GM12891 (cell line): ENCODE data around the gene INPP4A.

Source experiments
- POLR2A ChIP-seq: IDR thresholded peaks from 2 replicates; pipeline ENCODE4 v1.6.1; 2011; ENCODE audit warnings: low read depth, low read length, control low read depth
- POLR2AphosphoS5 ChIP-seq: IDR thresholded peaks from 2 replicates; pipeline ENCODE4 v1.6.1; 2011; ENCODE audit warnings: low read depth, low read length, control low read depth
- POU2F2 ChIP-seq: IDR thresholded peaks from 2 replicates; pipeline ENCODE4 v1.6.1; 2011; ENCODE audit warnings: low read depth, mild to moderate bottlenecking, control low read depth, low read length, moderate library complexity
- SPI1 ChIP-seq: IDR thresholded peaks from 2 replicates; pipeline ENCODE4 v1.6.1; 2011; ENCODE audit warnings: low read depth, low read length, control low read depth

DNA sequence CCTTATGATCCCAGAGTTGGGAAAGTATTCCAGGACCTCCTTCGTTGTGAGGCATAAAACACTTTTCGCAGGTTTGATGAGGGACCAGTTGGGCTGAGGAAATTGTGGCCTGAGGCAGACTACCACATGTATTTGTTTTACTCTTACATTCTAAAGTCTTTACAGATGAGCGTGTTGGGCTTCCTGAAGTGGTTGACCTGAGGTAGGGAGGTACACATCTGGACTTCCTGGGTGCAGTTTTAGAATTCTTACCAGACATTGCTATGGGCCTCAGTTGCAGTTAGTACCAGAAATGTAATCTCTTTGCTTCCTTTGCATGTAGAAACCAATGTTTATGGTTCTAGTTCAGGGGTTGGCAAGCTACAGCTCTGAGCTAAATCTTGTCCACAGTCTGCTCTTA, 114.9 kb downstream of the INPP4A start:
- TF ChIP-seq POLR2A: no peak
- TF ChIP-seq POU2F2: no peak
- no peak for TF ChIP-seq POLR2AphosphoS5
- no peak for TF ChIP-seq SPI1
